ENCODE measurements around the gene ITGB2. TPM values are rescaled to one million over a fixed set of nuclear protein-coding genes. Genes with fewer than 3 reads are reported as not detected.
A peak's percentile ranks its signal among the peaks of the same experiment; 100 is the strongest.

Gene ITGB2
- total and polyA plus RNA-seq, 8 donors, result 7.7 to 404 (median 11.2) TPM

DNA sequence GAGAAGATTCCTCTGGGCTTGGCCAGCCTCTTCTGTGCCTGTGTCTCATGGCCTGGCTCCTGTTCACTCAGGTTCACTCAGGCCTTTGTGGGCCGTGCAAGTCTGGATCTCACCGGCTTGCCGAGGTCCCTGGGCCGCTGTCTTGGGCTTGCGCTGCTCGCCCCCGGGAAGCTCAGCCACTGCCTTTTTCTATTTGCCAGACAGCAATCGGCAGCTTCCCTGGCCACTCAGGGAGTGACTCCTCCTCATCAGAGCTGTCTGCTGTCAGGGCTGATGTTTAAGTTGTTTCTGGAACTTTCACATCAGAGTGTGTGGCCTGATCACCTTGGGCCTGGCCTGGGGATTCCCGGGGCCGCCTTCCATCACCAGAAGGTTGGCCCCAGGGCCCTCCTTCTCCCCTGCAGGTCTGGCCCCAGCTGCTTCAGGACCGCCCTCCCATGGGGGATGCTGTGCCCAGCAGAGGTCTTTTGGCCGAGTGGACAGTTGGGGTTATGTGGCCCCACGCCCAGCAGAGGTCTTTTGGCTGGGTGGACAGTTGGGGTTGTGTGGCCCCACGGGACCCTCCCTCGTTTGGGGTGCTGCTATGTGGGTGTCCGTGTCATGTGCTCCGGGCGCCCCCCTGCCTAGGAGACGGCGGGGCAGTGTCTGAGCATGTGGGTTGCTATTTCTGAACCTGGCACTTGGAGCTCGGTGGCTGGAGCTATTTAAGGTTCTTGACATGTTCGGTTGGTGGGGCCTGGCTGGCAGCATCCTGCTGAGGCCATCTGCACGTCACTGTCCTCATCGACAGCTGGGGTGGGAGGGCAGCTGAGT, 31.6 kb upstream of the ITGB2 start:
- TF ChIP-seq, protein P1, sequence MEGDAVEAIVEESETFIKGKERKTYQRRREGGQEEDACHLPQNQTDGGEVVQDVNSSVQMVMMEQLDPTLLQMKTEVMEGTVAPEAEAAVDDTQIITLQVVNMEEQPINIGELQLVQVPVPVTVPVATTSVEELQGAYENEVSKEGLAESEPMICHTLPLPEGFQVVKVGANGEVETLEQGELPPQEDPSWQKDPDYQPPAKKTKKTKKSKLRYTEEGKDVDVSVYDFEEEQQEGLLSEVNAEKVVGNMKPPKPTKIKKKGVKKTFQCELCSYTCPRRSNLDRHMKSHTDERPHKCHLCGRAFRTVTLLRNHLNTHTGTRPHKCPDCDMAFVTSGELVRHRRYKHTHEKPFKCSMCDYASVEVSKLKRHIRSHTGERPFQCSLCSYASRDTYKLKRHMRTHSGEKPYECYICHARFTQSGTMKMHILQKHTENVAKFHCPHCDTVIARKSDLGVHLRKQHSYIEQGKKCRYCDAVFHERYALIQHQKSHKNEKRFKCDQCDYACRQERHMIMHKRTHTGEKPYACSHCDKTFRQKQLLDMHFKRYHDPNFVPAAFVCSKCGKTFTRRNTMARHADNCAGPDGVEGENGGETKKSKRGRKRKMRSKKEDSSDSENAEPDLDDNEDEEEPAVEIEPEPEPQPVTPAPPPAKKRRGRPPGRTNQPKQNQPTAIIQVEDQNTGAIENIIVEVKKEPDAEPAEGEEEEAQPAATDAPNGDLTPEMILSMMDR (IDR thresholded peaks at IDR 0.05), result no peak
- Histone ChIP-seq H3K27ac (no peak overlapping the region), H3K4me1 (peaks cover 0 to 15% of the 10 kb centered on the region in 2 donors), H3K9me3 (no peaks in the 10 kb centered on the region), H3K4me3 (no peak overlapping the region), H3K36me3 (peaks cover 0 to 62% of the 10 kb centered on the region in 2 donors), H3K27me3 (no peaks in the 10 kb centered on the region)
- intact Hi-C loops (cut with DNase I), result loop anchor here in 1 of 2 donors (10.0 kb wide), 1 partner anchor 172 kb away; no protein-coding TSS in a partner anchor
- ATAC-seq (no peak), DNase-seq (peak in 1 of 4 donors; percentile 67)

GRCh38 chr21:44951186-44951915, 30.7 kb upstream of the ITGB2 start:
- intact Hi-C loops (cut with DNase I), result loop anchor here in 1 of 2 donors (10.0 kb wide), 1 partner anchor 173 kb away; no protein-coding TSS in a partner anchor
- H3K9me3 ChIP-seq, result no peaks in the 10 kb centered on the region
- H3K27ac ChIP-seq, result no peak overlapping the region
- TF ChIP-seq, protein P1 (IDR thresholded peaks at IDR 0.05), result no peak
- peaks cover 0 to 61% of the 10 kb centered on the region in 2 donors for H3K36me3 ChIP-seq
- no peaks in the 10 kb centered on the region for H3K27me3 ChIP-seq
- H3K4me1 ChIP-seq, result peaks cover 0 to 15% of the 10 kb centered on the region in 2 donors
- ATAC-seq, result no peak
- no peak overlapping the region for H3K4me3 ChIP-seq
- peak in 1 of 4 donors; percentile 51 for DNase-seq

GRCh38 chr21:44950351-44950750, 29.7 kb upstream of the ITGB2 start:
- no peak overlapping the region for H3K27ac ChIP-seq

DNA sequence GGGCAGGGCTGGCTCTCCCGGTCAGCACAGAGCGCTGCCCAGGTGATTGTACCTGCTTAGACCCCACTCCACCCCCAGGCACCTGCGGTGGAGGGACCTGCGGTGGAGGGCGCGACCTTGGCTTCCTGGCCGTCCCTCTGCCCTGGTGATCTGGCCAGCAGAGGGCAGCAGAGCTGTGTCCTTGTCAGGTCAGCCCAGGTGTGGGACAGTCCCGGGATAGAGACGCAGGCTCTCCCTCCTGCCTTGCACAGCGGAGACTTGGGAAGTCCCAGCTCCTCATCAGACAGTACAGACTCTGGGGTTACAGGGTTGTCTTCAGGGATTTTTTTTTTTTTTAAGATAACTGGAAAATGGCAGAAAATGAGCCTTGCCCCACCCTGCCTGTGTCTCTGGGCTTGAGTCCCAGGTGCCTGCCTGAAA, 29.1 kb upstream of the ITGB2 start:
- Histone ChIP-seq H3K9me3 (no peaks in the 10 kb centered on the region), H3K36me3 (peaks cover 0 to 67% of the 10 kb centered on the region in 2 donors), H3K27me3 (no peaks in the 10 kb centered on the region), H3K4me3 (no peak overlapping the region), H3K4me1 (peaks cover 0 to 15% of the 10 kb centered on the region in 2 donors), H3K27ac (no peak overlapping the region)
- intact Hi-C loops (cut with DNase I), result loop anchor here (5.0 to 10.0 kb wide), 2 partner anchors 175 to 178 kb away; no protein-coding TSS in a partner anchor
- TF ChIP-seq, protein P1 (IDR thresholded peaks at IDR 0.05), result peak; percentile 89 to 96
- ATAC-seq (peak; percentile 95), DNase-seq (peak; percentile 53 to 97 (median 82))

More at GRCh38 chr21:44950351-44950750, 29.7 kb upstream of the ITGB2 start:
- TF ChIP-seq, protein P1 (IDR thresholded peaks at IDR 0.05), result no peak
- H3K36me3 ChIP-seq, result peaks cover 0 to 67% of the 10 kb centered on the region in 2 donors
- peak in 1 of 4 donors; percentile 61 for DNase-seq
- H3K27me3 ChIP-seq, result no peaks in the 10 kb centered on the region
- H3K4me1 ChIP-seq, result peaks cover 0 to 15% of the 10 kb centered on the region in 2 donors
- H3K4me3 ChIP-seq, result no peak overlapping the region
- intact Hi-C loops (cut with DNase I), result loop anchor here in 1 of 2 donors (10.0 kb wide), 1 partner anchor 174 kb away; no protein-coding TSS in a partner anchor
- H3K9me3 ChIP-seq, result no peaks in the 10 kb centered on the region
- ATAC-seq, result no peak

Data from left lung (tissue), 10 donors.